ENCODE results near the gene ZNF646.

DNA sequence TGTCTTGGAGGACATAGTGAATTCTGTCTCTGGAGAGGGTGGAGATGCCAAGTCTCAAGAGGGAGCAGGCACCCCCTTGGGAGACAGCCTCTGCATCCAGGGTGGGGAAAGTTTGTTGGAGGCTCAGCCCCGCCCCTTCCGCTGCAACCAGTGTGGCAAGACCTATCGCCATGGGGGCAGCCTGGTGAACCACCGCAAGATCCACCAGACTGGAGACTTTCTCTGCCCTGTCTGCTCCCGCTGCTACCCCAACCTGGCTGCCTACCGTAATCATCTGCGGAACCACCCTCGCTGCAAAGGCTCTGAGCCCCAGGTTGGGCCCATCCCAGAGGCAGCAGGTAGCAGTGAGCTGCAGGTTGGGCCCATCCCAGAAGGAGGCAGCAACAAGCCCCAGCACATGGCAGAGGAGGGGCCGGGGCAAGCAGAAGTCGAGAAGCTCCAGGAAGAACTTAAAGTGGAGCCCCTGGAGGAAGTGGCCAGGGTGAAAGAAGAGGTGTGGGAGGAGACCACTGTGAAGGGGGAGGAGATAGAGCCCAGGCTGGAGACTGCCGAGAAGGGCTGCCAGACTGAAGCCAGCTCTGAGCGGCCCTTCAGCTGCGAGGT is 5.2 kb downstream of the ZNF646 start:
- TF ChIP-seq, protein P1, sequence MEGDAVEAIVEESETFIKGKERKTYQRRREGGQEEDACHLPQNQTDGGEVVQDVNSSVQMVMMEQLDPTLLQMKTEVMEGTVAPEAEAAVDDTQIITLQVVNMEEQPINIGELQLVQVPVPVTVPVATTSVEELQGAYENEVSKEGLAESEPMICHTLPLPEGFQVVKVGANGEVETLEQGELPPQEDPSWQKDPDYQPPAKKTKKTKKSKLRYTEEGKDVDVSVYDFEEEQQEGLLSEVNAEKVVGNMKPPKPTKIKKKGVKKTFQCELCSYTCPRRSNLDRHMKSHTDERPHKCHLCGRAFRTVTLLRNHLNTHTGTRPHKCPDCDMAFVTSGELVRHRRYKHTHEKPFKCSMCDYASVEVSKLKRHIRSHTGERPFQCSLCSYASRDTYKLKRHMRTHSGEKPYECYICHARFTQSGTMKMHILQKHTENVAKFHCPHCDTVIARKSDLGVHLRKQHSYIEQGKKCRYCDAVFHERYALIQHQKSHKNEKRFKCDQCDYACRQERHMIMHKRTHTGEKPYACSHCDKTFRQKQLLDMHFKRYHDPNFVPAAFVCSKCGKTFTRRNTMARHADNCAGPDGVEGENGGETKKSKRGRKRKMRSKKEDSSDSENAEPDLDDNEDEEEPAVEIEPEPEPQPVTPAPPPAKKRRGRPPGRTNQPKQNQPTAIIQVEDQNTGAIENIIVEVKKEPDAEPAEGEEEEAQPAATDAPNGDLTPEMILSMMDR (IDR thresholded peaks at IDR 0.05) = no peak
- TF ChIP-seq POLR2A (IDR thresholded peaks at IDR 0.05) = no peak

All from body of pancreas (tissue), 4 donors.